ENCODE measurements around the gene PRR15L. TPM values are rescaled to one million over a fixed set of nuclear protein-coding genes. Genes with fewer than 3 reads are reported as not detected.

The PRR15L gene
- total and polyA plus RNA-seq, 7 donors, result 0.04 to 0.17 TPM; not detected in 5

DNA sequence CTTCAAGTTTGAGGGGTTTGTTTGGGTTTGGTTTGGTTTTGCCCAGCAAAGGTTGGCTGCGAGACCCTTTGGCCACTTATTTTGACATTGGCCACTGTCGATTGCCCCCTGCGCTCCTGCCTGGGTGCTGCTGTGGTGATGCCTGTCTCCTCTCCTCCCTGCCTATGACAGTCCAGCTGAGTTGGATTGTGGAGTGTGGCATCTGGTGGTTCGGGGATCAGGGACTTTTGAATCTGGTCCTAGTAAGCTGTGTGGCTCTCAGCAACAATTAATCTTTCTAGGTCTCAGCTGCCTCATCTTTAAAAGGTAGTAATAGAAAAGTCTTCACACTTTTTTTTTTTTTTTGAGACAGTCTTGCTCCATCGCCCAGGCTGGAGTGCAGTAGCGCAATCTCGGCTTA, 40.4 kb upstream of the PRR15L start:
- Histone ChIP-seq H3K4me1 (peaks cover 8% of the 10 kb centered on the region), H3K36me3 (ENCODE audit: insufficient read depth in 1 of 2, low read depth in 1 of 2) (no peaks in the 10 kb centered on the region), H3K27ac (no peak overlapping the region), H3K27me3 (ENCODE audit: insufficient read depth in 3 of 3, low read length in 2 of 3) (peaks cover 0 to 3% (median 0%) of the 10 kb centered on the region in 3 donors), H3K9me3 (no peaks in the 10 kb centered on the region), H3K4me3 (no peak overlapping the region)
- DNase-seq (no peak), ATAC-seq (no peak)
- 89 to 93% (median 92%) methylated on average over 7 of the region's 7 CpGs for WGBS, 3 donors
- intact Hi-C loops (cut with DNase I), result no loop called here
- TF ChIP-seq, protein P1, sequence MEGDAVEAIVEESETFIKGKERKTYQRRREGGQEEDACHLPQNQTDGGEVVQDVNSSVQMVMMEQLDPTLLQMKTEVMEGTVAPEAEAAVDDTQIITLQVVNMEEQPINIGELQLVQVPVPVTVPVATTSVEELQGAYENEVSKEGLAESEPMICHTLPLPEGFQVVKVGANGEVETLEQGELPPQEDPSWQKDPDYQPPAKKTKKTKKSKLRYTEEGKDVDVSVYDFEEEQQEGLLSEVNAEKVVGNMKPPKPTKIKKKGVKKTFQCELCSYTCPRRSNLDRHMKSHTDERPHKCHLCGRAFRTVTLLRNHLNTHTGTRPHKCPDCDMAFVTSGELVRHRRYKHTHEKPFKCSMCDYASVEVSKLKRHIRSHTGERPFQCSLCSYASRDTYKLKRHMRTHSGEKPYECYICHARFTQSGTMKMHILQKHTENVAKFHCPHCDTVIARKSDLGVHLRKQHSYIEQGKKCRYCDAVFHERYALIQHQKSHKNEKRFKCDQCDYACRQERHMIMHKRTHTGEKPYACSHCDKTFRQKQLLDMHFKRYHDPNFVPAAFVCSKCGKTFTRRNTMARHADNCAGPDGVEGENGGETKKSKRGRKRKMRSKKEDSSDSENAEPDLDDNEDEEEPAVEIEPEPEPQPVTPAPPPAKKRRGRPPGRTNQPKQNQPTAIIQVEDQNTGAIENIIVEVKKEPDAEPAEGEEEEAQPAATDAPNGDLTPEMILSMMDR (IDR thresholded peaks at IDR 0.05), result no peak

DNA sequence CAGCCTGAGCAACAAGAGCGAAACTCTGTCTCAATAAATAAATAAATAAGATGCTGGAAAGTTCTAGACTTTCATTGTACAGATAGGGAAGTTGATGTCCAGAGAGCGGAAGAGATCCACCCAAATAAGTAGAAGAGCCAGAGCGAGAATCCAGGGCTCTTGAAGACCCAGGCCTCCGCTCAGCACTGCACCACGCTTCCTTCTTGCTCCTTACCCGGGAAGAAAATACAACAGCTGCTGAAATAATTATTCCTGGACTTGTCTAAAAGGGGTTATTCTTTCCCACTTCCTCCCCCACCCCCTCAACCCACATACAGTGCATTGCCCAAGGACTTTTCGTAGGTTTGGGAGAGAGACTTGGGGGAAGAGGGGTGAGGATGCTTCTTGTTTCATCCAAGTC, 39.9 kb upstream of the PRR15L start:
- 63 to 66% (median 64%) methylated on average over 7 of the region's 7 CpGs for WGBS, 3 donors
- no peaks in the 10 kb centered on the region for H3K9me3 ChIP-seq
- H3K36me3 ChIP-seq (ENCODE audit: insufficient read depth in 1 of 2, low read depth in 1 of 2), result no peaks in the 10 kb centered on the region
- no peak overlapping the region for H3K4me3 ChIP-seq
- H3K27ac ChIP-seq, result no peak overlapping the region
- intact Hi-C loops (cut with DNase I), result no loop called here
- H3K4me1 ChIP-seq, result peaks cover 5% of the 10 kb centered on the region
- TF ChIP-seq, protein P1 (IDR thresholded peaks at IDR 0.05), result no peak
- peaks cover 0 to 3% (median 0%) of the 10 kb centered on the region in 3 donors for H3K27me3 ChIP-seq (ENCODE audit: insufficient read depth in 3 of 3, low read length in 2 of 3)
- no peak for ATAC-seq
- no peak for DNase-seq

DNA sequence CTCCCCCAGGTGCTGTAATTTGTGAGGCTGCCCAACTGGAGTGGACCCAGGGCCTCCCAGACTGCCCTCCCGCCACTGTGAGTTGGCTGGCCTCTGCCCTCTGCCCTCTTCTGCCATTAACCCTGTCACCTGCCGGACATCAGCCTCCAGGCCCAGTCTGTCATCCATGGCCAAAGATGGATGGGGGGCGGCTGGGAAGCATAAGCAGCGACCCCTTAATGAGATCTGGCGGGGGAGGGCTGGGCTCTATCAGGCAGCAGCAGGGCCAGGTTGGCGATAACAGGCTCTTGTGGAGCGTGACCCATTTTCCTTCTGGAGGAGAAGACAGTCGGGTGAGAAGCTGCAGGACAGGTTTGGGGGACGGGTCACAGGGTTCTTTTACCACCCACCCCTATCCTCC, 38.5 kb upstream of the PRR15L start:
- Histone ChIP-seq H3K4me3 (no peak overlapping the region), H3K27ac (no peak overlapping the region), H3K27me3 (ENCODE audit: insufficient read depth in 3 of 3, low read length in 2 of 3) (peaks cover 0 to 3% (median 0%) of the 10 kb centered on the region in 3 donors), H3K4me1 (no peaks in the 10 kb centered on the region), H3K36me3 (ENCODE audit: insufficient read depth in 1 of 2, low read depth in 1 of 2) (no peaks in the 10 kb centered on the region), H3K9me3 (no peaks in the 10 kb centered on the region)
- intact Hi-C loops (cut with DNase I), result no loop called here
- TF ChIP-seq, protein P1 (IDR thresholded peaks at IDR 0.05), result no peak
- DNase-seq (no peak), ATAC-seq (no peak)
- 72 to 80% (median 78%) methylated on average over 9 of the region's 9 CpGs for WGBS, 3 donors

DNA sequence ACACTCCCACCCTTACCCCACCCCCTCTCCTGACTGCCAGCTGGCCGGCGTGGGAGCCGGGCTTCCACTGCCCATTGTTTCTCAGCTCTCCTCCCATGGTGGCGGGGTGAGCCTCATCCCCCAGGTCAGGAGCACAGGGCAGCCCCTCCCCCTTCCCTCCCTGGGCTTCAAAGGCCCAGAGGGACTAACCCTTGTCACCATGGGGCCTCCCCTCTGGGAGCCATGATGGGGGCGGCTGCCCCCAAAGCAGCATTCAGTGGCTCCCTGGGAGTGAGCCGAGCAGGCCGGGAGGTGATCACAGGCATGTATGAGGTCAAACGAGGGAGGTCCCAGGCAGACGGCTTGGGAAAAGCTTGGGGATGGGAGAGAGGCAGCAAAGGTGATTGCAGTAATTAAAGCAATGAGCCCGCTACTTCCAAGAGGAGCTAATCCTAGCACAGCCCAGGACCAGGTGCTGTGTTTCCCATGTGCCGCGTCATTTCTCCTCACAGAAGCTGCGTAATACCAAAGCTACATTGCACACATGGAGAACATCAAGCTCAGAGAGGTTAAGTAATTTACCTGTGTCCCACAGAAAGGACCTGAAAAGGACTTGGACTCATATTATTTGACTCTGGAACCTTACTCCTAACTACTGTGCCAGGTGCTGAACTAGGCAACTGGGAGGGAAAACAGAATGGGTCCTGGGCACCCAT, 37.7 kb upstream of the PRR15L start:
- no peak for ATAC-seq
- no peak for DNase-seq
- Histone ChIP-seq H3K27me3 (ENCODE audit: insufficient read depth in 3 of 3, low read length in 2 of 3) (peaks cover 0 to 3% (median 0%) of the 10 kb centered on the region in 3 donors), H3K4me1 (no peaks in the 10 kb centered on the region), H3K36me3 (ENCODE audit: insufficient read depth in 1 of 2, low read depth in 1 of 2) (no peaks in the 10 kb centered on the region), H3K27ac (no peak overlapping the region), H3K4me3 (no peak overlapping the region), H3K9me3 (no peaks in the 10 kb centered on the region)
- TF ChIP-seq, protein P1 (IDR thresholded peaks at IDR 0.05), result no peak
- 62 to 76% (median 64%) methylated on average over 13 of the region's 13 CpGs for WGBS, 3 donors
- intact Hi-C loops (cut with DNase I), result no loop called here

DNA sequence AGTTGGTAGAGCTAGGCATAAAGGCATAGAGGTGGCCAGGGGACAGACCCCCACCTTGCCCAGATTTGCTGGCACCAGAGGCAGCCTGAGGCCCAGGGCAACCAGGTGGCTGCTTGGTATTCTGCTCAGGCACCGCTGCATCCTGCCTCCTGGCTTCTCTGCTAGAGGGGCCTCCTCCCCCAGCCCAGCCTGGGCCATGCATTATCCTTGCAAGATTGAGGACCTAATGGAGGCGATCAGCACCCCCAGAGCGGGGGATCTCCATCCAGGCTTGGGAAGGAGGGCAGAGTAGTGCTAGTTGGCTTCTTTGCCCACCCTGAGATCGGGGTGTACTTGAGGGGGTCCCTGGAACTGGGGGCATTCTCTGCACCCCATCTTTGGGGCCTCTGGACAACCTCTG, 37.0 kb upstream of the PRR15L start:
- WGBS, 3 donors, result 77 to 85% (median 82%) methylated on average over 4 of the region's 4 CpGs
- ATAC-seq, result no peak
- H3K27me3 ChIP-seq (ENCODE audit: insufficient read depth in 3 of 3, low read length in 2 of 3), result peaks cover 0 to 3% (median 0%) of the 10 kb centered on the region in 3 donors
- intact Hi-C loops (cut with DNase I), result no loop called here
- TF ChIP-seq, protein P1 (IDR thresholded peaks at IDR 0.05), result no peak
- H3K4me3 ChIP-seq, result no peak overlapping the region
- DNase-seq, result no peak
- no peaks in the 10 kb centered on the region for H3K9me3 ChIP-seq
- H3K4me1 ChIP-seq, result no peaks in the 10 kb centered on the region
- H3K36me3 ChIP-seq (ENCODE audit: insufficient read depth in 1 of 2, low read depth in 1 of 2), result no peaks in the 10 kb centered on the region
- no peak overlapping the region for H3K27ac ChIP-seq

All from psoas muscle (tissue), 8 donors.